HepG2 (cell line): ENCODE data around the gene RANBP3. TPM values are rescaled to one million over a fixed set of nuclear protein-coding genes. Genes with fewer than 3 reads are reported as not detected.
A peak's percentile ranks its signal among the peaks of the same experiment; 100 is the strongest.

Experiments
- BRD4 ChIP-seq: sonication (generic); formaldehyde crosslinking; IDR thresholded peaks from 2 replicates; pipeline ENCODE4 v1.4.0; 2020; ENCODE audit warnings: missing genetic modification reagents
- CCAR2 ChIP-seq: fragments of 200-400 bp; formaldehyde crosslinking; optimal IDR thresholded peaks from 2 replicates; pipeline ENCODE3; 2018; ENCODE audit warnings: low read depth, mild to moderate bottlenecking, low read length, moderate library complexity
- HMGA1 ChIP-seq: sonication (generic); formaldehyde crosslinking; conservative IDR thresholded peaks from 2 replicates; pipeline ENCODE4 v1.4.0; 2020; ENCODE audit warnings: missing genetic modification reagents
- ISL2 ChIP-seq: sonication (generic); formaldehyde crosslinking; IDR thresholded peaks from 2 replicates; pipeline ENCODE4 v1.5.0; 2020; ENCODE audit warnings: missing genetic modification reagents
- JDP2 ChIP-seq: sonication (generic); formaldehyde crosslinking; IDR thresholded peaks from 2 replicates; pipeline ENCODE4 v1.8.1; 2022; ENCODE audit warnings: missing genetic modification reagents, borderline replicate concordance
- MAFK ChIP-seq, 2 experiments: IDR thresholded peaks in 1 of 2; conservative IDR thresholded peaks in 1 of 2; 2 replicates each; pipeline ENCODE4 v1.6.1; 2011; ENCODE audit warnings: improper control_type of control experiment in 2 of 2, low read length in 2 of 2
- MAZ ChIP-seq, 2 experiments: sonication (generic) in 1 of 2; formaldehyde crosslinking in 1 of 2; IDR thresholded peaks; 2 replicates each; pipeline versions ENCODE4 v1.5.0 to v1.6.1; 2012 to 2020; ENCODE audit warnings: low read depth in 2 of 2, mild to moderate bottlenecking in 2 of 2, borderline replicate concordance in 1 of 2, improper control_type of control experiment in 1 of 2, low read length in 1 of 2, missing genetic modification reagents in 1 of 2, moderate library complexity in 1 of 2
- NONO ChIP-seq, 2 experiments: fragments of 450-650 bp in 1 of 2; sonication (generic) in 1 of 2; formaldehyde crosslinking in 1 of 2; IDR thresholded peaks in 1 of 2; conservative IDR thresholded peaks in 1 of 2; 2 replicates each; pipeline versions ENCODE4 v1.6.1 to v1.8.0; 2017 to 2022; ENCODE audit warnings: mild to moderate bottlenecking in 1 of 2, missing genetic modification reagents in 1 of 2, moderate library complexity in 1 of 2
- PCBP2 ChIP-seq: fragments of 200-400 bp; formaldehyde crosslinking; optimal IDR thresholded peaks from 2 replicates; pipeline ENCODE3; 2018; ENCODE audit warnings: low read length, low read depth; ENCODE audit not compliant: poor library complexity, severe bottlenecking
- PRMT3 ChIP-seq: sonication (generic); formaldehyde crosslinking; IDR thresholded peaks from 2 replicates; pipeline ENCODE4 v1.8.1; 2022; ENCODE audit warnings: low read depth, mild to moderate bottlenecking, moderate library complexity, missing genetic modification reagents, borderline replicate concordance
- SP4 ChIP-seq: sonication (generic); formaldehyde crosslinking; IDR thresholded peaks from 2 replicates; pipeline ENCODE4 v1.8.1; 2023; ENCODE audit warnings: mild to moderate bottlenecking, missing genetic modification reagents
- STAT5B ChIP-seq: sonication (generic); formaldehyde crosslinking; IDR thresholded peaks from 2 replicates; pipeline ENCODE4 v1.4.0; 2020; ENCODE audit warnings: missing genetic modification reagents
- THAP11 ChIP-seq: IDR thresholded peaks from 2 replicates; pipeline ENCODE4 v1.6.1; 2016; ENCODE audit warnings: missing biosample characterization, missing genetic modification reagents
- ZBTB8A ChIP-seq: sonication (generic); formaldehyde crosslinking; IDR thresholded peaks from 2 replicates; pipeline ENCODE4 v1.4.0; 2020; ENCODE audit warnings: mild to moderate bottlenecking, low read depth, missing genetic modification reagents, borderline replicate concordance
- ZFY ChIP-seq: sonication (generic); formaldehyde crosslinking; IDR thresholded peaks from 2 replicates; pipeline ENCODE4 v1.4.0; 2020; ENCODE audit warnings: missing genetic modification reagents
- ZNF180 ChIP-seq: sonication (generic); formaldehyde crosslinking; IDR thresholded peaks from 2 replicates; pipeline ENCODE4 v1.4.0; 2020; ENCODE audit warnings: low read depth, missing genetic modification reagents, borderline replicate concordance
- ZNF557 ChIP-seq: sonication (generic); formaldehyde crosslinking; IDR thresholded peaks from 2 replicates; pipeline ENCODE4 v1.4.0; 2020; ENCODE audit warnings: missing genetic modification reagents
- ZNF577 ChIP-seq: sonication (generic); formaldehyde crosslinking; IDR thresholded peaks from 2 replicates; pipeline ENCODE4 v1.4.0; 2020; ENCODE audit warnings: mild to moderate bottlenecking, low read depth, missing genetic modification reagents, borderline replicate concordance
- ZNF746 ChIP-seq: sonication (generic); formaldehyde crosslinking; IDR thresholded peaks from 2 replicates; pipeline ENCODE4 v1.8.0; 2022; ENCODE audit warnings: mild to moderate bottlenecking, missing genetic modification reagents
- ZNF777 ChIP-seq: sonication (generic); formaldehyde crosslinking; IDR thresholded peaks from 2 replicates; pipeline ENCODE4 v1.4.0; 2020; ENCODE audit warnings: missing genetic modification reagents
- ZNF788 ChIP-seq: sonication (generic); formaldehyde crosslinking; IDR thresholded peaks from 2 replicates; pipeline ENCODE4 v1.5.0; 2020; ENCODE audit warnings: mild to moderate bottlenecking, missing genetic modification reagents, borderline replicate concordance
- ZNF790 ChIP-seq: sonication (generic); formaldehyde crosslinking; IDR thresholded peaks from 2 replicates; pipeline ENCODE4 v1.8.0; 2022; ENCODE audit warnings: missing genetic modification reagents, mild to moderate bottlenecking, borderline replicate concordance
- polyA plus RNA-seq, 8 experiments: library from polyadenylated mRNA; depleted of rRNA in 3 of 8; stranded (reverse) in 7 of 8; unstranded in 1 of 8; fragments of >200 nt; fragmentation: Illumina TruSeq in 4 of 8; extraction: Trizol in 4 of 8; gene quantifications; 2 replicates each; pipeline versions ENCODE4 v1.2.1 to v1.2.3, GENCODE V29; 2011 to 2016; ENCODE audit warnings: low read depth in 4 of 8, missing spikeins in 1 of 8, mixed read lengths in 1 of 8; ENCODE audit not compliant: insufficient read depth in 1 of 8
- total RNA-seq, 5 experiments: library from RNA; depleted of rRNA; stranded (reverse); fragments of >200 nt; fragmentation: Illumina TruSeq; extraction: Trizol; gene quantifications; 2 replicates each; pipeline ENCODE4 v1.2.3, GENCODE V29; 2016; ENCODE audit warnings: low read depth in 1 of 5
- TF ChIP-seq, protein P1 (sequence below): sonication (generic); formaldehyde crosslinking; IDR thresholded peaks from 2 replicates; pipeline ENCODE4 v1.4.0; 2020; ENCODE audit warnings: missing genetic modification reagents, borderline replicate concordance
- TF ChIP-seq, protein P2 (sequence below): sonication (generic); formaldehyde crosslinking; IDR thresholded peaks from 2 replicates; pipeline ENCODE4 v1.4.0; 2020; ENCODE audit warnings: low read depth, mild to moderate bottlenecking, missing genetic modification reagents

Gene RANBP3
- total and polyA plus RNA-seq, 2 of the 13 experiments (the other 11 are each of a cell fraction or from before 2014, with no cell fraction given): 39.5 to 149 TPM

GRCh38 chr19:5903624-5904351, 74.2 kb downstream of the RANBP3 start, which contains the start of gene NDUFA11 (continued):
- TF ChIP-seq JDP2 (CRISPR knock-in tag) (no peak), ZFY (CRISPR knock-in tag) (peak; percentile 81), ZNF790 (CRISPR knock-in tag) (0 out of 2 replicates have a peak, but pooled peaks have one; percentile 64), STAT5B (CRISPR knock-in tag) (peak; percentile 69; the same call in 1 of the 2 replicates), MAZ (IDR thresholded peaks at IDR 0.05; ENCODE audit: borderline replicate concordance, low read depth, low read length) (0 out of 2 replicates have a peak, but pooled peaks have one; percentile 55), MAZ (CRISPR knock-in tag; IDR thresholded peaks at IDR 0.05; ENCODE audit: low read depth) (peak; percentile 90), ZNF180 (CRISPR knock-in tag) (no peak), ZNF777 (CRISPR knock-in tag) (no peak), ZNF557 (CRISPR knock-in tag) (no peak), ZNF577 (CRISPR knock-in tag) (no peak), ZNF746 (CRISPR knock-in tag) (0 out of 2 replicates have a peak, but pooled peaks have one; percentile 31), CCAR2 (no peak), ISL2 (CRISPR knock-in tag) (peak; percentile 41; the same call in 1 of the 2 replicates), MAFK (conservative IDR thresholded peaks at IDR 0.05 in 1 of 2, IDR thresholded peaks at IDR 0.05 in 1 of 2; ENCODE audit: low read length in 2 of 2) (0 out of 4 replicates have a peak, but pooled peaks of 1 of the 2 experiments have one; percentile 11), PRMT3 (CRISPR knock-in tag) (no peak), HMGA1 (CRISPR knock-in tag) (no peak), ZBTB8A (no peak), PCBP2 (no peak), THAP11 (CRISPR knock-in tag) (peak; percentile 95), NONO (IDR thresholded peaks at IDR 0.05) (no peak), NONO (CRISPR knock-in tag; conservative IDR thresholded peaks at IDR 0.05) (peak; percentile 98), ZNF788 (CRISPR knock-in tag) (peak; percentile 91), BRD4 (peak; percentile 74), SP4 (CRISPR knock-in tag) (peak; percentile 94)
- TF ChIP-seq, protein P1, sequence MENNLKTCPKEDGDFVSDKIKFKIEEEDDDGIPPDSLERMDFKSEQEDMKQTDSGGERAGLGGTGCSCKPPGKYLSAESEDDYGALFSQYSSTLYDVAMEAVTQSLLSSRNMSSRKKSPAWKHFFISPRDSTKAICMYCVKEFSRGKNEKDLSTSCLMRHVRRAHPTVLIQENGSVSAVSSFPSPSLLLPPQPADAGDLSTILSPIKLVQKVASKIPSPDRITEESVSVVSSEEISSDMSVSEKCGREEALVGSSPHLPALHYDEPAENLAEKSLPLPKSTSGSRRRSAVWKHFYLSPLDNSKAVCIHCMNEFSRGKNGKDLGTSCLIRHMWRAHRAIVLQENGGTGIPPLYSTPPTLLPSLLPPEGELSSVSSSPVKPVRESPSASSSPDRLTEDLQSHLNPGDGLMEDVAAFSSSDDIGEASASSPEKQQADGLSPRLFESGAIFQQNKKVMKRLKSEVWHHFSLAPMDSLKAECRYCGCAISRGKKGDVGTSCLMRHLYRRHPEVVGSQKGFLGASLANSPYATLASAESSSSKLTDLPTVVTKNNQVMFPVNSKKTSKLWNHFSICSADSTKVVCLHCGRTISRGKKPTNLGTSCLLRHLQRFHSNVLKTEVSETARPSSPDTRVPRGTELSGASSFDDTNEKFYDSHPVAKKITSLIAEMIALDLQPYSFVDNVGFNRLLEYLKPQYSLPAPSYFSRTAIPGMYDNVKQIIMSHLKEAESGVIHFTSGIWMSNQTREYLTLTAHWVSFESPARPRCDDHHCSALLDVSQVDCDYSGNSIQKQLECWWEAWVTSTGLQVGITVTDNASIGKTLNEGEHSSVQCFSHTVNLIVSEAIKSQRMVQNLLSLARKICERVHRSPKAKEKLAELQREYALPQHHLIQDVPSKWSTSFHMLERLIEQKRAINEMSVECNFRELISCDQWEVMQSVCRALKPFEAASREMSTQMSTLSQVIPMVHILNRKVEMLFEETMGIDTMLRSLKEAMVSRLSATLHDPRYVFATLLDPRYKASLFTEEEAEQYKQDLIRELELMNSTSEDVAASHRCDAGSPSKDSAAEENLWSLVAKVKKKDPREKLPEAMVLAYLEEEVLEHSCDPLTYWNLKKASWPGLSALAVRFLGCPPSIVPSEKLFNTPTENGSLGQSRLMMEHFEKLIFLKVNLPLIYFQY: peak; percentile 97
- TF ChIP-seq, protein P2, sequence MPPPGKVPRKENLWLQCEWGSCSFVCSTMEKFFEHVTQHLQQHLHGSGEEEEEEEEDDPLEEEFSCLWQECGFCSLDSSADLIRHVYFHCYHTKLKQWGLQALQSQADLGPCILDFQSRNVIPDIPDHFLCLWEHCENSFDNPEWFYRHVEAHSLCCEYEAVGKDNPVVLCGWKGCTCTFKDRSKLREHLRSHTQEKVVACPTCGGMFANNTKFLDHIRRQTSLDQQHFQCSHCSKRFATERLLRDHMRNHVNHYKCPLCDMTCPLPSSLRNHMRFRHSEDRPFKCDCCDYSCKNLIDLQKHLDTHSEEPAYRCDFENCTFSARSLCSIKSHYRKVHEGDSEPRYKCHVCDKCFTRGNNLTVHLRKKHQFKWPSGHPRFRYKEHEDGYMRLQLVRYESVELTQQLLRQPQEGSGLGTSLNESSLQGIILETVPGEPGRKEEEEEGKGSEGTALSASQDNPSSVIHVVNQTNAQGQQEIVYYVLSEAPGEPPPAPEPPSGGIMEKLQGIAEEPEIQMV (CRISPR knock-in tag): peak; percentile 69; the same call in 1 of the 2 replicates
